Mesothelial cell of epicardium (in vitro differentiated cells): ENCODE data around the gene TRPV4. TPM values are rescaled to one million over a fixed set of nuclear protein-coding genes. Genes with fewer than 3 reads are reported as not detected.

Experiments
- DNase-seq, 2 experiments: peaks; one replicate each; pipeline ENCODE4 v3.0.0; 2021; ENCODE audit warnings: low spot score in 2 of 2; ENCODE audit not compliant: unreplicated experiment in 2 of 2
- H3K27ac Mint-ChIP-seq: 2 replicates; pipeline ENCODE4 v1.8.0; 2021; ENCODE audit warnings: mixed read lengths
- H3K27me3 Mint-ChIP-seq: 2 replicates; pipeline ENCODE4 v1.8.0; 2021; ENCODE audit warnings: low read depth, mixed read lengths
- H3K36me3 Mint-ChIP-seq: 2 replicates; pipeline ENCODE4 v1.8.0; 2021; ENCODE audit warnings: mixed read lengths
- H3K4me1 Mint-ChIP-seq: 2 replicates; pipeline ENCODE4 v1.8.0; 2021; ENCODE audit warnings: mixed read lengths
- H3K4me3 Mint-ChIP-seq: 2 replicates; pipeline ENCODE4 v1.8.0; 2021; ENCODE audit warnings: mild to moderate bottlenecking, moderate library complexity, mixed read lengths
- H3K9me3 Mint-ChIP-seq: 2 replicates; pipeline ENCODE4 v1.8.0; 2021; ENCODE audit warnings: mixed read lengths
- CTCF ChIP-seq: fragments of 200-600 bp; sonication (generic); IDR thresholded peaks from one replicate; pipeline ENCODE4 v1.5.0; 2021; ENCODE audit warnings: antibody characterized with exemption; ENCODE audit not compliant: unreplicated experiment
- total RNA-seq: library from RNA; stranded (reverse); gene quantifications from 3 replicates; pipeline ENCODE4 v1.2.1, GENCODE V29; 2021

TRPV4 gene
- total RNA-seq, 1 donor from 2014 or later = 4.1 TPM

GRCh38 chr12:109777544-109777943 is 55.7 kb downstream of the TRPV4 start:
- no peak for DNase-seq
- H3K27ac Mint-ChIP-seq = no peak overlapping the region
- H3K27me3 Mint-ChIP-seq = peaks cover 5% of the 10 kb centered on the region
- no peaks in the 10 kb centered on the region for H3K36me3 Mint-ChIP-seq
- no peak overlapping the region for H3K4me3 Mint-ChIP-seq
- peaks cover 3% of the 10 kb centered on the region for H3K9me3 Mint-ChIP-seq
- no peak for TF ChIP-seq CTCF
- no peaks in the 10 kb centered on the region for H3K4me1 Mint-ChIP-seq

- peaks cover 7% of the 10 kb centered on the region for H3K27me3 Mint-ChIP-seq
- no peak for TF ChIP-seq CTCF
- H3K27ac Mint-ChIP-seq = no peak overlapping the region
- no peaks in the 10 kb centered on the region for H3K4me1 Mint-ChIP-seq
- no peaks in the 10 kb centered on the region for H3K9me3 Mint-ChIP-seq
- no peak for DNase-seq
- H3K36me3 Mint-ChIP-seq = no peaks in the 10 kb centered on the region
- no peak overlapping the region for H3K4me3 Mint-ChIP-seq
Measured at GRCh38 chr12:109776624-109777023, 56.6 kb downstream of the TRPV4 start.

GRCh38 chr12:109775172-109775881 is 57.9 kb downstream of the TRPV4 start:
- Mint-ChIP-seq H3K27ac (no peak overlapping the region), H3K9me3 (no peaks in the 10 kb centered on the region), H3K4me3 (no peak overlapping the region), H3K4me1 (no peaks in the 10 kb centered on the region), H3K36me3 (no peaks in the 10 kb centered on the region), H3K27me3 (peaks cover 7% of the 10 kb centered on the region)
- peak; percentile 60 for TF ChIP-seq CTCF
- DNase-seq = peak; percentile 59 to 84

GRCh38 chr12:109773384-109774011 is 59.7 kb downstream of the TRPV4 start:
- Mint-ChIP-seq H3K27ac (no peak overlapping the region), H3K4me1 (no peaks in the 10 kb centered on the region), H3K27me3 (peaks cover 7% of the 10 kb centered on the region), H3K4me3 (no peak overlapping the region), H3K9me3 (no peaks in the 10 kb centered on the region), H3K36me3 (no peaks in the 10 kb centered on the region)
- DNase-seq = no peak
- no peak for TF ChIP-seq CTCF

GRCh38 chr12:109772622-109773321 is 60.4 kb downstream of the TRPV4 start:
- DNase-seq = no peak
- TF ChIP-seq CTCF = no peak

More at GRCh38 chr12:109772622-109773321, 60.4 kb downstream of the TRPV4 start:
- Mint-ChIP-seq H3K4me1 (no peaks in the 10 kb centered on the region), H3K9me3 (no peaks in the 10 kb centered on the region), H3K27ac (no peak overlapping the region), H3K27me3 (peaks cover 7% of the 10 kb centered on the region), H3K36me3 (no peaks in the 10 kb centered on the region), H3K4me3 (no peak overlapping the region)
